Smooth muscle cell (in vitro differentiated cells): ENCODE measurements around the gene RHOC. TPM values are rescaled to one million over a fixed set of nuclear protein-coding genes. Genes with fewer than 3 reads are reported as not detected.

Source experiments
- DNase-seq: peaks from one replicate; lab custom pipeline; 2025; ENCODE audit not compliant: unreplicated experiment; lab: John Stamatoyannopoulos, UW
- H2AFZ ChIP-seq: fragments of 200-600 bp; sonication (generic); 2 replicates; pipeline ENCODE4 v1.6.0; 2016; ENCODE audit warnings: antibody characterized with exemption, low read depth, mild to moderate bottlenecking
- H3F3A ChIP-seq: fragments of 200-600 bp; sonication (generic); 2 replicates; pipeline ENCODE4 v1.6.0; 2017; ENCODE audit warnings: antibody characterized with exemption, low read depth
- H3K27ac ChIP-seq: fragments of 200-600 bp; sonication (generic); 2 replicates; pipeline ENCODE4 v1.5.1; 2016; ENCODE audit warnings: low read depth, mild to moderate bottlenecking
- H3K27me3 ChIP-seq: fragments of 200-600 bp; sonication (generic); 2 replicates; pipeline ENCODE4 v1.6.1; 2016; ENCODE audit warnings: low read depth, mild to moderate bottlenecking
- H3K36me3 ChIP-seq: fragments of 200-600 bp; sonication (generic); 2 replicates; pipeline ENCODE4 v1.5.1; 2016; ENCODE audit warnings: low read depth
- H3K4me1 ChIP-seq: fragments of 200-600 bp; sonication (generic); 2 replicates; pipeline ENCODE4 v1.5.1; 2016; ENCODE audit warnings: low read depth
- H3K4me2 ChIP-seq: fragments of 200-600 bp; sonication (generic); 2 replicates; pipeline ENCODE4 v1.6.0; 2016; ENCODE audit warnings: mild to moderate bottlenecking
- H3K4me3 ChIP-seq: fragments of 200-600 bp; sonication (generic); 2 replicates; pipeline ENCODE4 v1.5.1; 2016; ENCODE audit warnings: mild to moderate bottlenecking
- H3K79me2 ChIP-seq: fragments of 200-600 bp; sonication (generic); 2 replicates; pipeline ENCODE4 v1.6.0; 2016; ENCODE audit warnings: low read depth, mild to moderate bottlenecking
- H3K9ac ChIP-seq: fragments of 200-600 bp; sonication (generic); 2 replicates; pipeline ENCODE4 v1.6.0; 2016; ENCODE audit warnings: low read depth
- H3K9me3 ChIP-seq: fragments of 200-600 bp; sonication (generic); replicated peaks from 2 replicates; pipeline ENCODE4 v1.5.1; 2016; ENCODE audit warnings: low read depth
- H4K20me1 ChIP-seq: fragments of 200-600 bp; sonication (generic); 2 replicates; pipeline ENCODE4 v1.6.0; 2016; ENCODE audit warnings: low read depth
- CTCF ChIP-seq: fragments of 200-600 bp; sonication (generic); IDR thresholded peaks from 2 replicates; pipeline ENCODE4 v1.5.1; 2017; ENCODE audit warnings: borderline replicate concordance, mild to moderate bottlenecking, antibody characterized with exemption; ENCODE audit not compliant: insufficient read depth, poor library complexity, severe bottlenecking
- WGBS: methylation state at CpG from one replicate; pipeline ENCODE4 v1.1.7; 2016; ENCODE audit warnings: low lambda C conversion rate; 5-methylcytosine and 5-hydroxymethylcytosine counted together
- polyA plus RNA-seq: library from polyadenylated mRNA; unstranded; fragments of >200 nt; fragmentation: Nextera tagmentation; extraction: Ambion mirVana; gene quantifications from 2 replicates; pipeline ENCODE4 v1.2.1, GENCODE V29; 2016
- total RNA-seq: library from RNA; depleted of rRNA; stranded (reverse); fragments of >200 nt; gene quantifications from 2 replicates; pipeline ENCODE4 v1.2.3, GENCODE V29; 2014

The RHOC gene
- total and polyA plus RNA-seq, 2 experiments from 2014 or later: 303 to 518 TPM

- Histone ChIP-seq H3K27ac (no peak overlapping the region), H3K4me3 (no peak overlapping the region), H3K9me3 (no peaks in the 10 kb centered on the region), H4K20me1 (peaks cover 37% of the 10 kb centered on the region), H3K9ac (no peak overlapping the region), H3K79me2 (peaks cover 17% of the 10 kb centered on the region), H2AFZ (no peak overlapping the region), H3K36me3 (peaks cover 4% of the 10 kb centered on the region), H3K27me3 (no peaks in the 10 kb centered on the region), H3K4me2 (no peak overlapping the region), H3F3A (no peaks in the 10 kb centered on the region), H3K4me1 (no peaks in the 10 kb centered on the region)
- 94% methylated on average over 13 of the region's 13 CpGs for WGBS
- TF ChIP-seq CTCF: no peak
- DNase-seq: no peak
Observed at GRCh38 chr1:112687785-112688496, 19.0 kb downstream of the RHOC start.

GRCh38 chr1:112687361-112687760 is 19.6 kb downstream of the RHOC start:
- Histone ChIP-seq H3K79me2 (peaks cover 17% of the 10 kb centered on the region), H3K4me2 (no peak overlapping the region), H3K9ac (no peak overlapping the region), H3K27me3 (no peaks in the 10 kb centered on the region), H3K9me3 (no peaks in the 10 kb centered on the region), H2AFZ (no peak overlapping the region), H3K4me3 (no peak overlapping the region), H3K4me1 (no peaks in the 10 kb centered on the region), H3K27ac (no peak overlapping the region), H4K20me1 (peaks cover 37% of the 10 kb centered on the region), H3K36me3 (peaks cover 4% of the 10 kb centered on the region), H3F3A (no peaks in the 10 kb centered on the region)
- TF ChIP-seq CTCF: no peak
- no peak for DNase-seq
- 81% methylated on average over 4 of the region's 4 CpGs for WGBS

- H3K4me1 ChIP-seq: no peaks in the 10 kb centered on the region
- no peaks in the 10 kb centered on the region for H3F3A ChIP-seq
- no peak for DNase-seq
- H3K4me2 ChIP-seq: no peak overlapping the region
- peaks cover 17% of the 10 kb centered on the region for H3K79me2 ChIP-seq
- WGBS: 86% methylated on average over 4 of the region's 4 CpGs
- no peak overlapping the region for H3K27ac ChIP-seq
- no peak overlapping the region for H2AFZ ChIP-seq
- no peak for TF ChIP-seq CTCF
- H4K20me1 ChIP-seq: peaks cover 37% of the 10 kb centered on the region
- no peak overlapping the region for H3K4me3 ChIP-seq
- H3K9me3 ChIP-seq: no peaks in the 10 kb centered on the region
- H3K27me3 ChIP-seq: no peaks in the 10 kb centered on the region
- H3K9ac ChIP-seq: no peak overlapping the region
- H3K36me3 ChIP-seq: peaks cover 4% of the 10 kb centered on the region
Observed at GRCh38 chr1:112686835-112687234, 20.1 kb downstream of the RHOC start.

GRCh38 chr1:112686417-112686816 is 20.5 kb downstream of the RHOC start:
- H3K27me3 ChIP-seq: no peaks in the 10 kb centered on the region
- H4K20me1 ChIP-seq: peaks cover 37% of the 10 kb centered on the region
- 62% methylated on average over 3 of the region's 3 CpGs for WGBS
- H3K4me3 ChIP-seq: no peak overlapping the region
- no peak for DNase-seq
- TF ChIP-seq CTCF: no peak
- no peak overlapping the region for H3K9ac ChIP-seq
- no peak overlapping the region for H3K27ac ChIP-seq
- H3F3A ChIP-seq: no peaks in the 10 kb centered on the region
- H3K9me3 ChIP-seq: no peaks in the 10 kb centered on the region
- H3K4me2 ChIP-seq: no peak overlapping the region
- no peaks in the 10 kb centered on the region for H3K4me1 ChIP-seq
- no peak overlapping the region for H2AFZ ChIP-seq
- H3K36me3 ChIP-seq: peaks cover 4% of the 10 kb centered on the region
- peaks cover 20% of the 10 kb centered on the region for H3K79me2 ChIP-seq
